Endodermal cell (in vitro differentiated cells): Measurements from ENCODE around the gene AGAP9. TPM values are rescaled to one million over a fixed set of nuclear protein-coding genes. Genes with fewer than 3 reads are reported as not detected.
A peak's percentile ranks its signal among the peaks of the same experiment; 100 is the strongest.
"Not testable (repeated sequence)": the region's sequence is repeated elsewhere in the genome, so short reads cannot be mapped to it uniquely, and the experiment has no call there.

ENCODE experiments used
- DNase-seq: peaks from one replicate; pipeline ENCODE4 v3.0.0-alpha.2; 2017
- H3K27ac ChIP-seq: 2 replicates; pipeline ENCODE4 v1.5.1; 2013; ENCODE audit warnings: mild to moderate bottlenecking, low read depth, low read length, moderate library complexity
- H3K27me3 ChIP-seq: 2 replicates; pipeline ENCODE4 v1.6.1; 2013; ENCODE audit warnings: mild to moderate bottlenecking, low read length, moderate library complexity; ENCODE audit not compliant: insufficient read depth, control insufficient read depth, poor library complexity, severe bottlenecking
- H3K36me3 ChIP-seq: 2 replicates; pipeline ENCODE4 v1.7.0; 2013; ENCODE audit warnings: mild to moderate bottlenecking, low read length, moderate library complexity; ENCODE audit not compliant: control insufficient read depth, insufficient read depth
- H3K4me1 ChIP-seq: one replicate; pipeline ENCODE4 v1.7.0; 2013; ENCODE audit warnings: low read length; ENCODE audit not compliant: control insufficient read depth, insufficient read depth
- H3K4me3 ChIP-seq: 2 replicates; pipeline ENCODE4 v1.5.1; 2013; ENCODE audit warnings: mild to moderate bottlenecking, low read length, moderate library complexity
- H3K9ac ChIP-seq: 2 replicates; pipeline ENCODE4 v1.6.1; 2013; ENCODE audit warnings: mild to moderate bottlenecking, low read length, moderate library complexity; ENCODE audit not compliant: poor library complexity, severe bottlenecking; ENCODE audit errors: extremely low read depth
- H3K9me3 ChIP-seq: 2 replicates; pipeline ENCODE4 v1.6.1; 2013; ENCODE audit warnings: mild to moderate bottlenecking, low read length, moderate library complexity; ENCODE audit not compliant: control insufficient read depth
- H3K27ac Mint-ChIP-seq: 2 replicates; pipeline ENCODE4 v1.8.0; 2020; ENCODE audit warnings: mixed read lengths
- H3K27me3 Mint-ChIP-seq: 2 replicates; pipeline ENCODE4 v1.8.0; 2021; ENCODE audit warnings: mild to moderate bottlenecking, mixed read lengths; ENCODE audit not compliant: insufficient read depth
- H3K36me3 Mint-ChIP-seq: 2 replicates; pipeline ENCODE4 v1.8.0; 2020; ENCODE audit warnings: low read depth, mixed read lengths
- H3K4me1 Mint-ChIP-seq: 2 replicates; pipeline ENCODE4 v1.8.0; 2020; ENCODE audit warnings: mixed read lengths
- H3K4me3 Mint-ChIP-seq: 2 replicates; pipeline ENCODE4 v1.8.0; 2020; ENCODE audit warnings: mild to moderate bottlenecking, moderate library complexity, mixed read lengths
- H3K9me3 Mint-ChIP-seq: 2 replicates; pipeline ENCODE4 v1.8.0; 2020; ENCODE audit warnings: mild to moderate bottlenecking, mixed read lengths
- WGBS, 2 experiments: methylation state at CpG; one replicate each; pipeline versions ENCODE4 v1.1.5 to v1.1.7; 2013; ENCODE audit warnings: missing lambda C conversion rate in 2 of 2, mixed read lengths in 1 of 2; ENCODE audit not compliant: insufficient coverage in 1 of 2, insufficient read length in 1 of 2; 5-methylcytosine and 5-hydroxymethylcytosine counted together
- total RNA-seq, 2 donors: library from RNA; stranded (reverse); fragmentation: NEBNext Ultra II Directional in 1 of 2; extraction: Animal tissue kit (Norgen Biotek cat#: 25700) in 1 of 2; gene quantifications; 2 replicates in 1 of 2; 3 replicates in 1 of 2; pipeline ENCODE4 v1.2.1, GENCODE V29; 2021

The AGAP9 gene
- total RNA-seq, 2 donors from 2014 or later, result 14.4 to 17.0 TPM

GRCh38 chr10:47472647-47473046 is 50.8 kb downstream of the AGAP9 start:
- WGBS, 2 experiments, result no CpG with 5 or more reads among the region's 3 CpGs

GRCh38 chr10:47472072-47472471 is 51.4 kb downstream of the AGAP9 start:
- H3K27ac Mint-ChIP-seq, H3K4me1 ChIP-seq, H3K4me3 ChIP-seq, H3K4me1 Mint-ChIP-seq, H3K36me3 ChIP-seq, H3K9me3 Mint-ChIP-seq, H3K27me3 ChIP-seq, H3K36me3 Mint-ChIP-seq, H3K27me3 Mint-ChIP-seq, H3K27ac ChIP-seq, H3K4me3 Mint-ChIP-seq, H3K9ac ChIP-seq, H3K9me3 ChIP-seq, DNase-seq: not testable (repeated sequence)
- no CpG with 5 or more reads among the region's 5 CpGs for WGBS, 2 experiments

More at GRCh38 chr10:47472647-47473046, 50.8 kb downstream of the AGAP9 start:
- not testable (repeated sequence) for H3K36me3 Mint-ChIP-seq, H3K27me3 Mint-ChIP-seq, H3K9ac ChIP-seq, H3K4me1 Mint-ChIP-seq, H3K9me3 ChIP-seq, H3K27ac Mint-ChIP-seq, H3K4me3 Mint-ChIP-seq, H3K36me3 ChIP-seq, H3K27ac ChIP-seq, H3K9me3 Mint-ChIP-seq, H3K27me3 ChIP-seq, H3K4me1 ChIP-seq, H3K4me3 ChIP-seq, DNase-seq

GRCh38 chr10:47468731-47469528 is 54.5 kb downstream of the AGAP9 start:
- not testable (repeated sequence) for H3K36me3 ChIP-seq, H3K27me3 Mint-ChIP-seq, DNase-seq, H3K4me3 Mint-ChIP-seq, H3K9me3 Mint-ChIP-seq, H3K9me3 ChIP-seq, H3K27me3 ChIP-seq, H3K36me3 Mint-ChIP-seq, H3K4me3 ChIP-seq, H3K4me1 Mint-ChIP-seq, H3K4me1 ChIP-seq, H3K27ac Mint-ChIP-seq, H3K27ac ChIP-seq, H3K9ac ChIP-seq
- 88% methylated on average over 10 of the region's 20 CpGs; no CpG with 5 or more reads in 1 of the 2 experiments for WGBS, 2 experiments

- not testable (repeated sequence) for H3K4me3 ChIP-seq, H3K9me3 Mint-ChIP-seq, H3K27me3 ChIP-seq, H3K9me3 ChIP-seq, H3K4me1 ChIP-seq, H3K27ac Mint-ChIP-seq, H3K36me3 Mint-ChIP-seq, H3K4me3 Mint-ChIP-seq, H3K36me3 ChIP-seq, H3K4me1 Mint-ChIP-seq, H3K9ac ChIP-seq, H3K27me3 Mint-ChIP-seq, H3K27ac ChIP-seq, DNase-seq
- 83% methylated on average over 4 of the region's 7 CpGs; no CpG with 5 or more reads in 1 of the 2 experiments for WGBS, 2 experiments
These were observed 55.5 kb downstream of the AGAP9 start for GRCh38 chr10:47467957-47468356.

GRCh38 chr10:47467458-47467857 is 56.0 kb downstream of the AGAP9 start:
- not testable (repeated sequence) for H3K9me3 Mint-ChIP-seq, H3K36me3 Mint-ChIP-seq, H3K4me1 ChIP-seq, H3K27ac Mint-ChIP-seq, H3K9ac ChIP-seq, H3K27ac ChIP-seq, H3K4me3 ChIP-seq, H3K4me1 Mint-ChIP-seq, H3K9me3 ChIP-seq, DNase-seq, H3K36me3 ChIP-seq, H3K4me3 Mint-ChIP-seq, H3K27me3 ChIP-seq, H3K27me3 Mint-ChIP-seq
- WGBS, 2 experiments, result 93% methylated on average over 4 of the region's 5 CpGs; no CpG with 5 or more reads in 1 of the 2 experiments

GRCh38 chr10:47465216-47465917 is 58.1 kb downstream of the AGAP9 start:
- H3K36me3 Mint-ChIP-seq, H3K4me3 Mint-ChIP-seq, H3K36me3 ChIP-seq, H3K27me3 ChIP-seq, H3K9me3 ChIP-seq, H3K27ac Mint-ChIP-seq, H3K4me3 ChIP-seq, H3K4me1 ChIP-seq, H3K27me3 Mint-ChIP-seq, H3K9ac ChIP-seq, H3K9me3 Mint-ChIP-seq, H3K27ac ChIP-seq, H3K4me1 Mint-ChIP-seq: not testable (repeated sequence)
- DNase-seq, result peak; percentile 31
- WGBS, 2 experiments, result 94 to 98% methylated on average over 5 to 9 of the region's 14 CpGs
